Neural cell (in vitro differentiated cells): ENCODE measurements around the gene ATF7IP. TPM values are rescaled to one million over a fixed set of nuclear protein-coding genes. Genes with fewer than 3 reads are reported as not detected.

ENCODE experiments used
- H2AFZ ChIP-seq: fragments of 200-600, 300-800 bp; sonication (generic), shearing (Covaris generic); 2 replicates; pipeline ENCODE4 v1.6.0; 2014; ENCODE audit warnings: low read depth, mild to moderate bottlenecking, antibody characterized with exemption, low read length, moderate library complexity
- H3F3A ChIP-seq: fragments of 200-600 bp; shearing (Covaris generic); 2 replicates; pipeline ENCODE4 v1.6.1; 2016; ENCODE audit warnings: mild to moderate bottlenecking, moderate library complexity, mixed read lengths, antibody characterized with exemption, low read length; ENCODE audit not compliant: insufficient read depth, poor library complexity, severe bottlenecking
- H3K27ac ChIP-seq: fragments of 200-600, 300-800 bp; sonication (generic), shearing (Covaris generic); 2 replicates; pipeline ENCODE4 v1.5.1; 2014; ENCODE audit warnings: mild to moderate bottlenecking, low read length, moderate library complexity
- H3K27me3 ChIP-seq: fragments of 300-800, 200-600 bp; sonication (generic), shearing (Covaris generic); 2 replicates; pipeline ENCODE4 v1.6.0; 2014; ENCODE audit warnings: mild to moderate bottlenecking, low read depth, low read length, moderate library complexity; ENCODE audit not compliant: insufficient read depth
- H3K36me3 ChIP-seq: fragments of 300-800, 200-600 bp; sonication (generic), shearing (Covaris generic); 2 replicates; pipeline ENCODE4 v1.5.1; 2014; ENCODE audit warnings: mild to moderate bottlenecking, antibody characterized with exemption, low read length, moderate library complexity; ENCODE audit not compliant: insufficient read depth
- H3K4me2 ChIP-seq: fragments of 300-800, 200-600 bp; sonication (generic), shearing (Covaris generic); 2 replicates; pipeline ENCODE4 v1.6.0; 2014; ENCODE audit warnings: mild to moderate bottlenecking, low read length
- H3K4me3 ChIP-seq: fragments of 300-800, 200-600 bp; sonication (generic), shearing (Covaris generic); 2 replicates; pipeline ENCODE4 v1.5.1; 2014; ENCODE audit warnings: mild to moderate bottlenecking, low read length, moderate library complexity
- H3K79me2 ChIP-seq: fragments of 200-600 bp; shearing (Covaris generic); replicated peaks from 2 replicates; pipeline ENCODE4 v1.6.0; 2014; ENCODE audit warnings: mild to moderate bottlenecking, low read length, moderate library complexity; ENCODE audit not compliant: insufficient read depth
- H3K9ac ChIP-seq: fragments of 300-800, 200-600 bp; sonication (generic), shearing (Covaris generic); 2 replicates; pipeline ENCODE4 v1.6.1; 2016; ENCODE audit warnings: mild to moderate bottlenecking, low read length, mixed read lengths
- H3K9me2 ChIP-seq: fragments of 200-600 bp; shearing (Covaris generic); 2 replicates; pipeline ENCODE4 v1.6.1; 2016; ENCODE audit warnings: mild to moderate bottlenecking, low read length, mixed read lengths; ENCODE audit not compliant: insufficient read depth
- H3K9me3 ChIP-seq: fragments of 200-600, 300-800 bp; sonication (generic), shearing (Covaris generic); 2 replicates; pipeline ENCODE4 v1.6.1; 2016; ENCODE audit warnings: mild to moderate bottlenecking, mixed run types, low read length, moderate library complexity, mixed read lengths
- H4K20me1 ChIP-seq: fragments of 200-600 bp; shearing (Covaris generic); 2 replicates; pipeline ENCODE4 v1.6.1; 2016; ENCODE audit warnings: mild to moderate bottlenecking, mixed run types; ENCODE audit not compliant: insufficient read depth
- CTCF ChIP-seq: fragments of 450-650 bp; IDR thresholded peaks from 2 replicates; pipeline ENCODE4 v1.5.1; 2014; ENCODE audit warnings: antibody characterized with exemption, mild to moderate bottlenecking, moderate library complexity; ENCODE audit not compliant: poor library complexity, severe bottlenecking
- EP300 ChIP-seq: fragments of 450-650 bp; conservative IDR thresholded peaks from 2 replicates; pipeline ENCODE4 v1.6.1; 2014; ENCODE audit warnings: antibody characterized with exemption, mild to moderate bottlenecking, moderate library complexity; ENCODE audit not compliant: poor library complexity, severe bottlenecking
- EZH2 ChIP-seq: fragments of 200-600, 300-800 bp; shearing (Covaris generic), sonication (generic); IDR thresholded peaks from 2 replicates; pipeline ENCODE4 v1.6.1; 2014; ENCODE audit warnings: antibody characterized with exemption, low read length, borderline replicate concordance, mild to moderate bottlenecking; ENCODE audit not compliant: insufficient read depth, poor library complexity, severe bottlenecking
- MXI1 ChIP-seq: fragments of 450-650 bp; conservative IDR thresholded peaks from 2 replicates; pipeline ENCODE4 v1.6.1; 2014; ENCODE audit warnings: antibody characterized with exemption, mild to moderate bottlenecking; ENCODE audit not compliant: poor library complexity, severe bottlenecking
- POLR2AphosphoS5 ChIP-seq: IDR thresholded peaks from 2 replicates; pipeline ENCODE4 v1.6.1; 2012
- RAD21 ChIP-seq: fragments of 450-650 bp; conservative IDR thresholded peaks from 2 replicates; pipeline ENCODE4 v1.6.1; 2014; ENCODE audit warnings: antibody characterized with exemption, mild to moderate bottlenecking, moderate library complexity
- REST ChIP-seq: IDR thresholded peaks from 2 replicates; pipeline ENCODE4 v1.6.1; 2012; ENCODE audit warnings: borderline replicate concordance
- SMC3 ChIP-seq: fragments of 450-650 bp; conservative IDR thresholded peaks from 2 replicates; pipeline ENCODE4 v1.6.1; 2014; ENCODE audit warnings: antibody characterized with exemption, mild to moderate bottlenecking, moderate library complexity; ENCODE audit not compliant: poor library complexity
- TAF1 ChIP-seq: IDR thresholded peaks from 2 replicates; pipeline ENCODE4 v1.6.1; 2012; ENCODE audit warnings: low read depth
- polyA plus RNA-seq: library from polyadenylated mRNA; depleted of rRNA; stranded (reverse); fragments of >200 nt; gene quantifications from 2 replicates; pipeline ENCODE4 v1.2.3, GENCODE V29; 2014

ATF7IP gene
- polyA plus RNA-seq, 1 donor from 2014 or later = 34.8 TPM

- Histone ChIP-seq H3K79me2 (no peaks in the 10 kb centered on the region), H3F3A (no peaks in the 10 kb centered on the region), H3K4me3 (no peak overlapping the region), H3K27me3 (no peaks in the 10 kb centered on the region), H3K36me3 (no peaks in the 10 kb centered on the region), H3K9me3 (no peaks in the 10 kb centered on the region), H3K27ac (no peak overlapping the region), H2AFZ (no peak overlapping the region), H3K9me2 (no peaks in the 10 kb centered on the region), H3K4me2 (no peak overlapping the region), H4K20me1 (no peaks in the 10 kb centered on the region), H3K9ac (no peak overlapping the region)
- TF ChIP-seq EZH2 (no peak), REST (no peak), SMC3 (no peak), MXI1 (no peak), CTCF (no peak)
Measured at GRCh38 chr12:14514946-14515345, 149.5 kb downstream of the ATF7IP start.

GRCh38 chr12:14521822-14522221 lies 156.3 kb downstream of the ATF7IP start:
- no peak overlapping the region for H3K4me2 ChIP-seq
- TF ChIP-seq RAD21 (no peak), MXI1 (no peak), SMC3 (no peak), CTCF (no peak), EZH2 (no peak), TAF1 (no peak), REST (no peak), POLR2AphosphoS5 (no peak), EP300 (no peak)
- no peaks in the 10 kb centered on the region for H3K36me3 ChIP-seq
- H4K20me1 ChIP-seq = no peaks in the 10 kb centered on the region
- no peaks in the 10 kb centered on the region for H3F3A ChIP-seq
- no peak overlapping the region for H2AFZ ChIP-seq
- H3K27ac ChIP-seq = no peak overlapping the region
- no peaks in the 10 kb centered on the region for H3K27me3 ChIP-seq
- no peaks in the 10 kb centered on the region for H3K79me2 ChIP-seq
- H3K4me3 ChIP-seq = no peak overlapping the region
- no peak overlapping the region for H3K9ac ChIP-seq
- no peaks in the 10 kb centered on the region for H3K9me2 ChIP-seq
- H3K9me3 ChIP-seq = peaks cover 5% of the 10 kb centered on the region
